Smooth muscle cell of the brain vasculature (primary cell): ENCODE results near the gene KCNK1.
"Not testable (repeated sequence)": the region's sequence is repeated elsewhere in the genome, so short reads cannot be mapped to it uniquely, and the experiment has no call there.

Source experiments
- DNase-seq: peaks from one replicate; pipeline ENCODE4 v3.0.0-alpha.2; 2012; ENCODE audit warnings: low read depth, low spot score

KCNK1 gene

DNA sequence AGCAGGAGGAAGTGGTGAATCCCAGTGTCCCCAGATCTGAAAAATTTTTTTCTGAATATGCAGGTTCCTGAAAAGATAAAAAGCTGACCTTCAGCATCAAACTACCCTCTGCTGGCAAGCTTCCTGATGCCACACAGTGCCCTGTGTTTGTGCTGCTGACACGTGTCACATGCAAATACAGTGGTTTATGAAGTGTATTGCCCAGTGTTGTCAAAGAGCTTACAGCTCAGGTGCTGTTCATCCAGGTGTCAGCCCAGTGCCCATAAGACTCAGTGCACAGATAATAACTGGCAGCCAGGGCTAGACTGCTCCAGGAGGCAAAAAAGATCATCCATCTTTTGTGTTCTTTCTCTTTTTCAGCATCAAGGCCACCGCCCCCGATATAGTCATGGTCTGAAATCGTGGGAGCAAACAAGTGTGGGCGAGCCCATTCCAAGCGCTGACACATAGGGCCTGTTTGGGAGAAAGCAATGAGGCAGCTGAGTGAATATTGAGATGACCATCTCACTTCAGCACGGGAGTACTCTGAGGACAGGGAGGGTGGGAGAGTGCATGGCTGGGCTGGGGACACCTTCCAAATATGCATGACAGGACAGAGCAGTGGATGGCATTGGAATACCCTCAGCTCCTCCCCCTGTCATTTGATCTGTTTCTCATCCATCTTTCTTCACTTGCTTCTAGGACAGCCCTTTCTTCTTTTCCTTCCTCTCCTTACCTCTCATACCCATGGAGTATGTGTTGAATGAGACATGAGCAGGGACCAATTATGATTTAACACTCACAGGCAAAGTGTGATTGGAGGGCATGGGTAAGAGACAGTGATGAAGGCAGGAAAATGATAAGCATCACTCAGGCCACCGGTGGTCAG, 6.4 kb upstream of the KCNK1 start:
- DNase-seq: no peak

DNA sequence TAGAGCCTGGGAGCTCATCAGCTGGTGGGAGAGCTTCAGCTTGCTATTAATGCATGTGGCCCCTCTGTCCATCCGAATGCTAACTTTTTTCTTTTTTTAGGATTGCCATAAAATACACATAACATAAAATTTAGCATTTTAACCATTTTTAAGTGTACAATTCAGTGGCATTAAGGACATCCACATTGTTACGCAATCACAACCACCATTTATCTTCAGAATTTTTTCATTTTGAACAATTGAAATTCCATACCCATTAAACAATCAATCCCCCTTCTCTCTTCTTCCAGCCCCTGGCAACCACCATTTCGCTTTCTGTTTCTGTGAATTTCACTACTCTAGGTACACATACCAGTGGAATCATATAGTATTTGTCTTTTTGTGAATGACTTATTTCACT, 4.9 kb upstream of the KCNK1 start:
- DNase-seq: no peak

DNA sequence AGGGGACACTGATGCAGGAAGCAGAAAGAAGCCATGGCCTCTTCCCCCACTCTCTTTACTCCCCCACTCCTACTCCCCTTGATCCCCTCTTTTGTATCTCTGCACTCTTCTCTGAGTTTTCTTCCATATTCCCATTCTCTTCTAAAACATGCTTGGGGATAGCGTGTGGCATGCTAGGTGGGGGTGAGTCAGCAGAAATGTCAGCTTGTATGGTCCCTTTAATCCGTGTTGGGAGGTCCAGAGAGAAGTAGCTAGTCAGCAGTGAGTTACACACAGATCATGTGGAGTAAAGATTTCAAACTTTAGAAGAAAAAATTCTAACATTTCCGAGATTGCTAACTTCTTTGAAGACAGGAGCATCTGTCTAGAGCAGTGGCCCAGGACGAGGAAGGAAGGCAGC, 4.0 kb upstream of the KCNK1 start:
- DNase-seq: no peak

DNA sequence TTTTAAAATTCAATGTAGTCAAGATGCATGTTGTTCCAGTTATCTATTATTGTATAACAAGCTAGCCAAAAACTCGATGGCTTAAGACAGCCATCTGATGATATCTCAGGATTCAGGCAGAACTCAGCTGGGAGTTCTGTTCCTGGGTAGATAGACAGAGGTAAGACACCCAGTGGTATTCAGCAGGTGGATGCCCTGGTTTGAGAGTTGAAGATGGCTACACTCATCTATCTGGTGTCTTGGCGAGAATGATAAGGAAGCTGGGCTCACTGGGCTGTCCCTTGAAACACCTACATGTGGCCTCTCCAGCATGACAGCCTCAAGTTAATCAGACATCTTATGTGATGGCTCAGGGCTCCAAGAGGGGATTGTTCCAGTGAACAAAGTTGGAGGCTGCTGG, 3.3 kb upstream of the KCNK1 start:
- no peak for DNase-seq

DNA sequence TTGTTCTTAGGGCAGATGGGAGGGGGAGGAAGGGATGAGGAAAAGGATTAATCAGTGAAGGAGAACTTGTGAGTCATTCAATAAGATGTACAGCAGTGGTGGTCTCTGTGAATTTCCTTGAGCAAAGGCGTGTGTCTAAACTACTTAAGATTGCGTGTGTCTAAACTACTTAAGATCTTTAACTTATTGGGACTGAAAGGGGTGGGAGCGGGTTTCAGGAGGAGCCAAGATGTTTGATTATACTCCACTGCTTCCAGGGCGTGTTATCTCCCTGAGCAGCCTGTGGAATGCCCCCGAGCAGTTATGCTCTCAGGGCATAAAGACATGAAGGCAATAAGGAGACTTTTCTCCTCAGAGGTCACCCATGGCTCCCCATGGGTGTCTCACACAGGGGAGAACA, 2.5 kb upstream of the KCNK1 start:
- not testable (repeated sequence) for DNase-seq

DNA sequence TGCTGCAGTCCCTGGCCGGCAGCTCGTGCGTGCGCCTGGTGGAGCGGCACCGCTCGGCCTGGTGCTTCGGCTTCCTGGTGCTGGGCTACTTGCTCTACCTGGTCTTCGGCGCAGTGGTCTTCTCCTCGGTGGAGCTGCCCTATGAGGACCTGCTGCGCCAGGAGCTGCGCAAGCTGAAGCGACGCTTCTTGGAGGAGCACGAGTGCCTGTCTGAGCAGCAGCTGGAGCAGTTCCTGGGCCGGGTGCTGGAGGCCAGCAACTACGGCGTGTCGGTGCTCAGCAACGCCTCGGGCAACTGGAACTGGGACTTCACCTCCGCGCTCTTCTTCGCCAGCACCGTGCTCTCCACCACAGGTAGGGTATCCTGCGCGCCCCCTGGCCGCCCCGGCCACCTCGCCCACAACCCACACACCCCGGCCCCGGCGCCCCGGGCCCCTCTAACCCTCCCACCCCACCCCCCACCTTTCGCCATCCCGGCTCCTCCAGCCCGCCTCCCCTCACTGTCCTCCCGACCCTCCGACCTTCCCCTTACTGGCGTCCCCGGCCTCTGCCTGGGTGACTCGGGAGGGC, 352 bp downstream of the KCNK1 start:
- DNase-seq: no peak

DNA sequence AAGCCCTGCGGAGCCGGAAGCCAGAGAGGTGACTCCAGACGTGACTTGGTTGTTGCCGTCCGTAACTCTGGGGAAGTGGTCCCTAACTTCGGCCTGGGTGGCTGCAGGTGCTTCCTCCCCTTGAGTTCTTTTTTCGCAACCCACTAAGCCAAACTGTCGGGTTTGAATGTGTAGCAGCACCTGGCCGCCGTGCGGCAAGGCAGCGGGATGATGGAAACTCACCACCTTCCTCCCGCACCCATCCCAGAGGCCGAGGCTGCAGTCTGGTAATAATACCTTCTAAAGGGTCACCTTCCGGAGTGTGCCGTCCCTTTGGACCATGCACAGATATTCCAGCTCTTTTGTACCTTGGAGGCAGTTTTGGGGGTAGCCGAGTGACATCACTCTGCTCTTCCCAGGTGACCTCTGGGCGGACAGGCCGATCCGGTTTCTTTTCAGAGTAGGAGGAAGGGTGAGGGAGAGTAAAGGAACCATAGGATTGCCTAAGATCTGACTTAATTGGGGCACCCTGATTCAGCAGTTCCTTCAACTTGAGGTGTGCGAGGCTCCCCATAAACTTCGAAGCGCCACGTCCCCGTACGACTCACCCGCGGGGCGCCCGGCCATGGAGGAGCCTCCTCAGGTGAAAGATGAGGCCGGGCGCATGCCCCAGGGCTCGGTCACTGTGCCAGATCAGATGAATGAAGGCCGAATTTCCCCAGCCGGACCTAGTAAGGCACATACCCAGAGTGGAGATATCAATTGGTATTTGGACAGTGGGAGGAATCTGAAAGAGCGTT, 1.0 kb downstream of the KCNK1 start:
- no peak for DNase-seq

DNA sequence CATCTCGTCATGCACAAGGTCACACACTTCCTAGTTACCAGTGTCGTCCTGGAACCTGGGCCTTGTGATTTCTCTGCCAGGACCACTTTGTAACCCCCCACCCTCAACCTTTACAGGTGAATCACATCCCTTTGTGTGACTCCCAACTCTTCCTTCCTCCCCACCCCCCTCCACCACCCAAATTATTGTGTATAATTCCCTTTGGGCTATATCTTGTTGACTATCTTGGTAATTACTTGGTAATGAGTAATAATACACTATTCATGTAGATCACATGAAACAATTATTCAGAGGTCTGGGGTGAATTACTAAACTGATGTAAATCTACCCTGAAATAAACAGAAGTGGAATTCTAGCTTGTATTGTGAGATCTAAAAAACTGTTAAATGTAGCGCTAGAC, 1.7 kb downstream of the KCNK1 start:
- no peak for DNase-seq

DNA sequence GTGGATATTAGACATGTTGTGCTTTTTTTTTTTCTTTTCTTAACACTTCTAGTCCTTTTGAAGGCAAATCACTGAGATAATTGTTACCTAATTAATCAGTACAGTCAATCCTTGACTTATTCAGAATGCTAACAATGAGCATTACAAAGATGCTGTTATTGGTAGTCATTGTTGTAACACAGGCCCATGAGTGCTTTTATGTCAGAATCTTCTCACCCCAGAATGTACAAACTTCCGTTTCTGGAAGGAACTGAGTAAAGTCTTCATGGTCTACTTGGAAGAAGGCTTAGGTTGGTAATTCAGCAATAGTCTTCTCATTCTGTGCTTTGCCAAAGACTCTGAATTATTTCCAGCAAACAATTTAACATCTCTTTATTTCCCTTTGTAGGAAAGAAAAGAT, 3.1 kb downstream of the KCNK1 start:
- DNase-seq: no peak

DNA sequence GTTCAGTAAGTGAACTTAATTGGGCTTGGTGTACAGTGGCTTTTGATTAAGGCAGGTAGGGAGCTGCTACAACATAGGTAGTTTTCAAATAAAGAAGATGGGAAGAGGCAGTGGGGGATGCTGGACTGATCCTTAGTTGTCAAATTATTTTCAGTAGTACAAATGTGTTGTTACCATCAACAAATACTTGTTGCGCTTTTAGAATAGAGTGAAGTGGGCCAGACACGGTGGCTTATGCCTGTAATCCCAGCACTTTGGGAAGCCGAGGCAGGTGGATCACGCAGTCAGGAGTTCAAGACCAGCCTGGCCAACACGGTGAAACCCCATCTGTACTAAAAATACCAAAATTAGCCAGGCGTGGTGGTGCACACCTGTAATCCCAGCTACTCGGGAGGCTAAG, 5.5 kb downstream of the KCNK1 start:
- DNase-seq: not testable (repeated sequence)

DNA sequence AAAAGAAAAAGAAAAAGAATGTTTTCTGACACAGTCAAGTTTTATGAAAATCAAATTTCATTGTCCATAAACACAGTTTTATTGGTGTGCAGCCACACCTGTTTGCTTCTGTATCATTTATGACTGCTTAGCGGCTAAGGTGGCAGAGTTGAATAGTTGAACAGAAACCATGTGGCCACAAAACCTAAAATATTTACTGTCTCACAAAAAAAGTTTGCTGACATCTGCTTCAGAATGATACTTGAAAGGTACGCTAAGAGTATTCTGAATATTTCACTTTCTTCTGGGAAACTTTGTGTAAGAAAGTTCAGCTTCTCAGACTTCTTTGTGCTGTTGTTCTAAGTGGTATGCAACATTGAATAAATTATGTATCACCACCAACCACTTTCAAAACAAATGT, 6.2 kb downstream of the KCNK1 start:
- no peak for DNase-seq

DNA sequence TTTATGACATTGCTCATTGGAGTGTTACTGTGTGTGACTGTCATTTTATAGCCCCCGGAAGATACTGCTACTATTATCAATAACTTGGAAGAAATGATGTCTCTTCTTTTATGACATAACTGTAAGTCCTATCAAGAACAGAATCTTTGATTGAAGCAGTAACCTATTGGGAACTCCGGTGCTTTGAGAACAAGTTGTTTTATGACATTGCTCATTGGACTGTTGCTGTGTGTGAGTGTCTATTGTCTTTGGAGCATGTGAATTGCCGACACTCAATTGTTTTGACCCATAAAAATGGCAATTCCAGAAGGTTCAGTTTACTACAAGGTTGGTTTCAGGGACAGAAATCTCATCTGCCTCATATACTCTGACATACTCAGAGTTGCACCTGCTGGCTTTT, 8.0 kb downstream of the KCNK1 start:
- DNase-seq: no peak

DNA sequence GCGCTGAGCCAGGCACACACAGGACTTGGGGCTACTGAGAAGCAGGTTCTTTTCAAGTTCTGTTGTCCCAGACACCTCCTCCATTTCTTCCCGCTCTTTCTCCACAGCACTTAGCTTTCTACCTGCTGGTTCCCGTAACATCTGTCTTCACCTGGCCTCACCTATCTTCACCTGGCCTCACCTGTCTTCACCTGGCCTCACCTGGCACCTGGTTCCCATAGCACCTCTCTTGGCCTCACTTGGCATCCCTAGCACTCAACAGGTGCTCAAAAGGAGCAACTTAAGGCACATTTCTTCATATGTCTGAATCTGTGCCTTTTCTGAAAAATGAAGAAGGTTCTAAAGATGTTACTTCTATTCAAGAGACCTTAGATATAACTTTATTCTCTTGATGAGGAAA, 10.4 kb downstream of the KCNK1 start:
- no peak for DNase-seq

DNA sequence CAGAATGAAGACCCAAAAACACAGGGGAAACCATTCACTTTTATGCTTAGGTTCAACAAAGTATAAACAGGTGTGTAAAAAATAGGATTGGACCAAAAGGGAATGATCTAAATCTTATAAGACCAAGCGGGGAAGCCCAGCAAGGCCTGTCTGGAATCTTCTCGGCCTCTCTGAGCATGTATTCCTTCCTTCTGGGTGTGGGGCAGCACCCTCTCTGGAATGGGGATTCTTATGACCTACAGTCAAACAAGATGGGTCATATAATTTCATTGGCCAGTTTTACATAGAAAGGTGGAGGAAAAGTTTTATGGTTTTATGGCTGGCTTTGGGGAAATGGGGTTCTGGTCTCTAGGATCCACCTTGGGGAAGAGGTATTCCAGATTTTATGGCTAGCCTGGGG, 11.2 kb downstream of the KCNK1 start:
- no peak for DNase-seq

DNA sequence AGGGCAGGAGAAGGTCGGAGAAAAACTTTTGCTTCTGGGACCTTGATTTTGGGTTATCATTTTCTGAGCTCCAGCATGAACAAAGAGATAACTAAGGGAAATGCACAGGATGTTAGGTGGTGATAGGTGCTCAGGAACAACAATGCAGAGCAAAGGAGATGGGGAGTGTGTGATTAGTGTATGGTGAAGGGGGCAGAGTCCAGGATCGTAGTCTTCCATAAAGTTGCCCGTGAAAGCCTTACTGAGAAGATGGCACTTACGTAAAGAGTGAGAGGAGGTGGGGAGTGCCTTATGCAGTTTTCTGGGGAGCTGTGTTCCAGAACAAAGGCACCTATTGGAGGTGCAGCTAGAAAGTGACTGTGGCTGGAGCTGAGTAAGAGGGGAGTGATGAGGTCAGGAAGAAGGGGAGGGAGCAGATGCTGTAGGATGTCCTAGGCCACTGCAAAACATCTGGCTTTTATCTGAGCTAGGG, 11.6 kb downstream of the KCNK1 start:
- DNase-seq: no peak

DNA sequence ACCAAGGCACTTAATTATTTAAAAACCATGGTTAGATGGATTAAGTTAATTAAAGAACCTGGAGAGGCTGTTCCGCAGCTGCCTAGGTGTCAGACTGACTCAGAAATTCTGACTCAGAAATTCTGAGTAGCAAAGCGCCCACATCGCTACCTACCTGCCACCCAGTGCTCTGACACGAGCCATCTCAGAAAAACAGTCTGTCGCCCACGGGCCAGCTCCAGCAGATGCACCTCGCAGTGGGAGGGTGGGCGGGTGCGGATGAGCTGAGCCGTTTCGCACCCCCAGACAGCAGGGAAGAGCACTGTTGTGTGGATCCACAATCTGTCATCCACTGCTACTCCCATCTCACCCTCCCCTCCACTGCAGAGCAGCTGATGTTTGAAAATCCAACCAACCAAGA, 13.5 kb downstream of the KCNK1 start:
- DNase-seq: no peak

DNA sequence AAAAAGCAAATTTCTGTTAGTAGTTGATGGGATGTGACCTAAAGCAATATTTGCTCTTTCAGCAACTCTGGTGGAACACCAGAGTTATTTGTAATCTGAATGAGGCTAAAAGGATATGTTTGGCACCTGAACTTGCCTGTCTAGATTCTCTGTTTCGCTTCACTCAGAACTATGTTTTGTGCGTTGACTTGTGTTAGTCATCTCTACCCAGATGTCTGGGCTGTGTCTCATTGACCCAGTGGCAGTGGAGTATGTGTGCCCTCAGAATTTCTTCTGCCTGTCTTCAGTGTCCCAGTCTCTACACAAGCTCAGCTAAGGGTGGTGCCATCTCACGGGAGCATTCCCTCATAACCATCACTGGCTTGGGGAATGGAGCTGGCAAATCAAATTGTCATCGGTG, 13.9 kb downstream of the KCNK1 start:
- no peak for DNase-seq

DNA sequence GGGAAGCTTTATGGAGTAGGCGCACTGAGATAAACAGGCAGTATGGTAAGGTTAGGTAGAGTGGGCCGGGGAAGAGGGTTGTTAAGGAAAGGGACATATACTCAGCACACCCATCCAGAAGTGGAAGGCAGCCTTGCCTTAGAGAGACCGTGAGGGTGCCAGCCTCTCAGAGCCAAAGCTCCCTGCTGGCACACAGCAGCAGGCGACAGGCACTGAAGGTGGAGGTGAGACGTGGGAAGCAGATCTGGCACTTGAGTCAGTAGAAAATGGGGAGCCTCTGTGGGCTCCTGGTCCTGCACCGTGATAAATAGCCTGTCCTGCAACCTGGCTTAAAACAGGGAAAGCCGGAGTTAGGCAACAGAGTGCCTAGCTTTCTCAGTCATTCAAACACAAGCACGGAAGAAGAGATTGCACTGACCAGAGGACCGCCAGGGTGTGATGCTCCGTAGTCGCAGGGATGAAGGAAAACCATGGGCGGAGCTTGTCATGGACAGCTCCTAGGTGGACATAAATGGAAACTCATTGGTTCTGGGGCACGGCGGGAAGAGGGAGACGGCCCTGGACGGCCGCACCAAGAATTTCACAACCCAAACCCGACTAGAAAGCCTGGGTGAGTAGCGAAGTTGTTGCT, 15.5 kb downstream of the KCNK1 start:
- no peak for DNase-seq

DNA sequence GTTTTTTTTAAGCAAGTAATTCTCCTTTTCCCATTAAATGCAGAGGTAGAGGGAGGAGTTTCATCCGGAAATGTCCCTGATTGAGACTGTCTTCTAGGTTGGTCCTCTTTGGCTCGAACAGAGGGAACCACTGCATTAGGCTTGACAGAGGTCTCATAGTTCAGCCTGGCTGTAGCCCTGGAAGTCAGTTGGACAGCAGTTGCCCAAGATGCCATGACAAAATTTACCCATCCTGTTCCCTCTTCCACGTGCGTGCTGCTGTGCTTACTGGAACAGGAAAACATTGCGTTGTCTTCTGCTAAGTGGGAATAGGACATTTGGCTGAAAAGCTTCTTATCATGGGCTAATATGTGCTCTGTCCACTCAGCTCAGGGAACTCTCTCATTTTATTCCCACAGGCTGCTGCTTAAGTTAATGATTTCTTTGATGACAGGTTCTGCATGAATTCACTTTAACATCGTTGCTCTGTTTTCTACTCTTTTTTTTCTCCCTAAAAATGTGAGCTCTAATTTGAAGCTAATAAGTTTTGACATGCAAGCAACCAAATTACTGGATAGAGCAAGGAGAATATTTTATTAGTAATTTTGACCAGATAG, 18.0 kb downstream of the KCNK1 start:
- no peak for DNase-seq

DNA sequence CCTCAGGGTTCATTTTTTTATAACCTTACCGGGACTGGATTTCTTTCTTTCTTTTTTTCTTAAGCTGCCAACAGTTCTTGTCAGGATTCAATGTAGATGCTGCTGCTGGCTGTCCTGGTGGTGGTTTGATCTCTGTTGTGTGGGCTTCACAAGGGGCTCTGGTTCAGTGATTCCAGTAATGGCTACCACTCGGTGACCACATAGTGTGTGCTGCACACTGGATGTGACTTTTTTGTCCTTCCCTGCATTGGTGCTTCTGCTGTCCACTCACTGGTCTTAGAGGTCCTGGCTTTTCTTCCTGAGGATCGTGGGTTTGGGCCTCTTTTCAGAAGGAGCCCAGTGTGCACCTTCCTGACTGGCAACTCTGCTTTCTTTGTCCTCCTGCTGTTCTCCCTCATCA, 18.5 kb downstream of the KCNK1 start:
- no peak for DNase-seq

DNA sequence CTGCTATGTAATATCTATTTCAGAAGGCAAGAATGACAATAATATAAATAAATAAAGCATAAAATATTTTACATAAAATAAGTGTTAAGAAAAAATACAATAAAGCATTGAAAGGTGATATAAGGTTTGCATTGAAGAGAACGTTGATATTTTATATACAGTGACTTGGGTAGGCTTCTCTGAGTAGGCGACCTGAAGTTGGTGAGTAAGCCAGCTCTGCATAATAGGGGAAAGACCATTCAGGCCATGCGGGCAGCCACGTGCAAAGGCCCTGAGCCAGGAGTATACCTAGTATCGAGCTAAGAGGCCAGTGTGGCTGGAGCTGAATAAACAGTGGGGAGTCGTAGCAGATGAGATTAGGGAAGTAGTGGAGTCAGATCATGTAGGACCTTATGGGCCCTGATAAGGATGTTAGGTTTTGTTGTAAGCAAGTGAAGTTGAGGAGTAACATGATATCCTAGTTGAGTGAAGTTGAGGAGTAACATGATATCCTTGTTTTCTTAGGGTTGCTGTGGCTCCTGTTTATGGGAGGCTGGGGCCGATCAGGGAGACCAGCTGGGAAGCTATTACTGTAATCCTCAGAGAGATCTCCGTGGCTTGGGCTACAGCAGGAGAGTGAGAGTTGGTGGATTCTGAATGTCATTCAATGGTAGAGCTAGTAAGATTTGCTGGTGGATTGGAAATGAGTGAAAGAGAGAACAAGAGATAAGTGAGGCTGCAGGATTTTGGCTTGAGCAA, 22.0 kb downstream of the KCNK1 start:
- no peak for DNase-seq
